Activated T-cell treated with anti-CD3 and anti-CD28 coated beads, Interleukin-2, amount 50 U/mL, for 72 hours (primary cell): ENCODE data around the gene TECTA. TPM values are rescaled to one million over a fixed set of nuclear protein-coding genes. Genes with fewer than 3 reads are reported as not detected.
A peak's percentile ranks its signal among the peaks of the same experiment; 100 is the strongest.
"Not testable (repeated sequence)": the region's sequence is repeated elsewhere in the genome, so short reads cannot be mapped to it uniquely, and the experiment has no call there.

Experiments
- ATAC-seq, 2 donors: fragments of 150-1000 bp; cut with Tn5 transposase; replicated peaks in 1 of 2; 2 replicates each; pipeline ENCODE4 v1.10.0; 2021; ENCODE audit warnings: moderate library complexity in 2 of 2, mild to moderate bottlenecking in 1 of 2
- DNase-seq, 2 donors: peaks; one replicate each; pipeline ENCODE4 v3.0.0; 2021 to 2022; ENCODE audit warnings: mixed read lengths in 1 of 2
- H3K27ac Mint-ChIP-seq: one replicate; pipeline ENCODE4 v1.8.0; 2022; ENCODE audit warnings: mild to moderate bottlenecking, moderate library complexity, mixed read lengths
- H3K27me3 Mint-ChIP-seq: one replicate; pipeline ENCODE4 v1.8.0; 2022; ENCODE audit warnings: low read depth, mixed read lengths
- H3K36me3 Mint-ChIP-seq, 2 donors: one replicate each; pipeline ENCODE4 v1.8.0; 2022; ENCODE audit warnings: mixed read lengths in 2 of 2, mild to moderate bottlenecking in 1 of 2; ENCODE audit not compliant: insufficient read depth in 2 of 2
- H3K4me1 Mint-ChIP-seq: one replicate; pipeline ENCODE4 v1.8.0; 2022; ENCODE audit warnings: low read depth, mixed read lengths
- H3K4me3 Mint-ChIP-seq, 2 donors: one replicate each; pipeline ENCODE4 v1.8.0; 2022; ENCODE audit warnings: mild to moderate bottlenecking in 2 of 2, mixed read lengths in 2 of 2, moderate library complexity in 2 of 2
- H3K9me3 Mint-ChIP-seq, 2 donors: one replicate each; pipeline ENCODE4 v1.8.0; 2022; ENCODE audit warnings: mixed read lengths in 2 of 2
- total RNA-seq, 2 donors: library from RNA; stranded (reverse); gene quantifications; one replicate each; pipeline ENCODE4 v1.2.3, GENCODE V29; 2022

The TECTA gene
- total RNA-seq, 2 donors from 2014 or later: 0.34 to 0.39 TPM

DNA sequence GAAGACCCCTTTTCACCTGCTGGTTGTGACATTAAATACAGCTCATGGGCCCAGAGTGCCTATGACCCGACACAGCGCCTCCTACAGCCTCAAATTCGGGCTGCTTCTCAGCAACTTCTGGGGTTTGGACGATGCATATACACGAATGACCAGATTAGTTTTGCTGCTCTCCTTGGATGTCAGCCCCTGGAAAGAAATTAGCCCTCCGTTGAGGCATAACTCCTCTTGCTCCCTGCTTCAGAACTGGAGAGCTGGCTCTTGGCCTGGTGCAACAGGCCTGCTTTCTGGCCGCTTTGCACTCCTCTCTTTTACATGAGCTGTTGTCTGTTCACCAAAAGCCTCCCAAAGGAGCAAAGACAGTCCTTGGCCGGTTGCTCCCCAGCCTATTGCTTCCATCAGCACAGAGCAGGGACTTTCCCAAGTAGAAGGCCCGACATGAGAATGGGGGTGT lies 3.3 kb downstream of the TECTA start:
- ATAC-seq: no peak
- no peak overlapping the region for H3K27ac Mint-ChIP-seq
- no peaks in the 10 kb centered on the region for H3K9me3 Mint-ChIP-seq
- no peaks in the 10 kb centered on the region for H3K27me3 Mint-ChIP-seq
- no peaks in the 10 kb centered on the region for H3K4me1 Mint-ChIP-seq
- H3K4me3 Mint-ChIP-seq: no peak overlapping the region
- no peaks in the 10 kb centered on the region for H3K36me3 Mint-ChIP-seq
- DNase-seq: no peak

DNA sequence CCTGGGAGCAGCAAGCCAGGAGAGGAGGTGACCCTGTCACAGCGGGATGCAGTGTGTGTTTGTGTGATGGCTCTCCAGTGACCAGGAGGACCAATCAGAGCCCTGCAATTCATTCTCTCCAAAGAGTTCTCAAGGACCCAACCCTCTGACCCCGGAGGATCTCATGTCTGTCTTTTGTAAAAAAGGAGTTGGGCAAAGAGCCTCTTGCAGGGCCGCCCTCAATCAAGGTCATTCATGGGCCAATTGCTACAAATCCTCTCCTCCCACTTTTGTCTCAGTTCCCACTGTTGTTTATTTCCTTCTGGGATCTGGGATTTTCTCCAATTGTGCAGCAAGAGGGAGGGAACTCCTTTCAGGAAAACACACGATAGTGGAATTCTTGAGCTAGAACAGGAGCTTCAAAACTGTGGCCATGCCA lies 4.0 kb downstream of the TECTA start:
- Mint-ChIP-seq H3K4me1 (no peaks in the 10 kb centered on the region), H3K9me3 (no peaks in the 10 kb centered on the region), H3K27ac (no peak overlapping the region), H3K4me3 (no peak overlapping the region), H3K27me3 (no peaks in the 10 kb centered on the region), H3K36me3 (no peaks in the 10 kb centered on the region)
- DNase-seq: no peak
- ATAC-seq: no peak

DNA sequence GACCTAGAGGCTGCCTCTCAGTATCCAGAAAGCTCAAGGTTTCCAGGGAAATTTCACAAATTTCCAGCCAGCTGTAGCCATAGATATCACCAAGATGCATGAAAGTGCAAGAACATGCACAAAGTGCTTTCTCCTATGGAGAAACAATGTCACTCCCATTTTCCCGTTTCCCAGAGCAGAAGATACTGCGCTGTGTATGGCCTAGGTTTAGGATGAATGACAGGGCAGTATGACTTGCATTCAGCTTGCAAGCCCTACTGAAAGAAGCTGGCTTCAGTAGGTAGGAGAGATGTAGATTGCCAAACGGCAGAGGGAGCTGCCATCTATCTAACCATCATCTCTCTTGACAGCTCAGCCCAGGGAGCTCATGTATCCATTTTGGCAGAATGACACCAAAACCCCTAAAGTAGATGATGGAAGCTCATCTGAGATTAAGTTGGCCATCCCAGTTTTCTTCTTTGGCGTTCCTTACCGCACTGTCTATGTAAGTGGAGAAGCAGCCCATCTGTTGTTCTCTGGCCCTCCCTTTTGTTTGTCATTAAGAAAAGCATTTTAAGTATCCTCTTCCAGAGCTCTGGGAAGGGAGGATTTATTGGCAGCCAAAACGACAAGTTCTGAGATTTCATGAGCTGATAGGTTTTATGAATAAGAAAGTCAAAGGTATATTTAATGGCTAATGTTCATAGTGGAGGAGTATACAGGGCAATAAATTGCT lies 4.6 kb downstream of the TECTA start:
- no peak overlapping the region for H3K27ac Mint-ChIP-seq

GRCh38 chr11:121106812-121107211 lies 5.8 kb downstream of the TECTA start:
- H3K4me3 Mint-ChIP-seq: no peak overlapping the region
- no peaks in the 10 kb centered on the region for H3K9me3 Mint-ChIP-seq
- H3K4me1 Mint-ChIP-seq: no peaks in the 10 kb centered on the region
- peak in 1 of 2 donors; percentile 47 for ATAC-seq
- no peaks in the 10 kb centered on the region for H3K27me3 Mint-ChIP-seq
- no peaks in the 10 kb centered on the region for H3K36me3 Mint-ChIP-seq
- H3K27ac Mint-ChIP-seq: no peak overlapping the region
- no peak for DNase-seq

More for the DNA sequence above, 4.6 kb downstream of the TECTA start:
- Mint-ChIP-seq H3K27me3 (no peaks in the 10 kb centered on the region), H3K4me3 (no peak overlapping the region), H3K36me3 (no peaks in the 10 kb centered on the region), H3K9me3 (no peaks in the 10 kb centered on the region), H3K4me1 (no peaks in the 10 kb centered on the region)
- DNase-seq (no peak), ATAC-seq (no peak)

DNA sequence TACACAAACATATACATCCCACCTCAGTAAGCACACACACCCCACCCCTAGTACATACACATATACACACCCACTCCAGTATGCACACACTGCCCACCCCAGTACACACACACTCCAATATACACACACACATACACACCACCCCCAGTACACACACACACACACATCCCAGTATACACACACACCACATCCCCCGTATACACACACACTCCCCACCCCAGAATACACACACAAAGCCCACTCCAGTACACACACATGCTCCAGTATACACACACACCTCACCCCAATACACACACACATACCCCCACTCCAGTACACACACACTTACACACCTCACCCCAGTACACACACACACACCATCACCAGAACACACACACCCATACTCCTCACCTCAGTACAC lies 7.4 kb downstream of the TECTA start:
- Mint-ChIP-seq H3K27me3 (peaks cover 3% of the 10 kb centered on the region), H3K4me3 (no peak overlapping the region), H3K4me1 (no peaks in the 10 kb centered on the region), H3K9me3 (no peaks in the 10 kb centered on the region), H3K36me3 (no peaks in the 10 kb centered on the region), H3K27ac (no peak overlapping the region)
- no peak for DNase-seq
- no peak for ATAC-seq

- no peak for DNase-seq
- ATAC-seq: no peak
- no peak overlapping the region for H3K4me3 Mint-ChIP-seq
- H3K36me3 Mint-ChIP-seq: no peaks in the 10 kb centered on the region
- H3K4me1 Mint-ChIP-seq: no peaks in the 10 kb centered on the region
- peaks cover 6% of the 10 kb centered on the region for H3K27me3 Mint-ChIP-seq
- H3K27ac Mint-ChIP-seq: no peak overlapping the region
- H3K9me3 Mint-ChIP-seq: no peaks in the 10 kb centered on the region
Measured at GRCh38 chr11:121109471-121109870, 8.4 kb downstream of the TECTA start.

- H3K9me3 Mint-ChIP-seq: no peaks in the 10 kb centered on the region
- no peaks in the 10 kb centered on the region for H3K4me1 Mint-ChIP-seq
- no peak overlapping the region for H3K27ac Mint-ChIP-seq
- ATAC-seq (no peak), DNase-seq (no peak)
- H3K27me3 Mint-ChIP-seq: peaks cover 6% of the 10 kb centered on the region
- H3K36me3 Mint-ChIP-seq: no peaks in the 10 kb centered on the region
- H3K4me3 Mint-ChIP-seq: no peak overlapping the region
Measured at GRCh38 chr11:121109916-121110586, 9.0 kb downstream of the TECTA start.

DNA sequence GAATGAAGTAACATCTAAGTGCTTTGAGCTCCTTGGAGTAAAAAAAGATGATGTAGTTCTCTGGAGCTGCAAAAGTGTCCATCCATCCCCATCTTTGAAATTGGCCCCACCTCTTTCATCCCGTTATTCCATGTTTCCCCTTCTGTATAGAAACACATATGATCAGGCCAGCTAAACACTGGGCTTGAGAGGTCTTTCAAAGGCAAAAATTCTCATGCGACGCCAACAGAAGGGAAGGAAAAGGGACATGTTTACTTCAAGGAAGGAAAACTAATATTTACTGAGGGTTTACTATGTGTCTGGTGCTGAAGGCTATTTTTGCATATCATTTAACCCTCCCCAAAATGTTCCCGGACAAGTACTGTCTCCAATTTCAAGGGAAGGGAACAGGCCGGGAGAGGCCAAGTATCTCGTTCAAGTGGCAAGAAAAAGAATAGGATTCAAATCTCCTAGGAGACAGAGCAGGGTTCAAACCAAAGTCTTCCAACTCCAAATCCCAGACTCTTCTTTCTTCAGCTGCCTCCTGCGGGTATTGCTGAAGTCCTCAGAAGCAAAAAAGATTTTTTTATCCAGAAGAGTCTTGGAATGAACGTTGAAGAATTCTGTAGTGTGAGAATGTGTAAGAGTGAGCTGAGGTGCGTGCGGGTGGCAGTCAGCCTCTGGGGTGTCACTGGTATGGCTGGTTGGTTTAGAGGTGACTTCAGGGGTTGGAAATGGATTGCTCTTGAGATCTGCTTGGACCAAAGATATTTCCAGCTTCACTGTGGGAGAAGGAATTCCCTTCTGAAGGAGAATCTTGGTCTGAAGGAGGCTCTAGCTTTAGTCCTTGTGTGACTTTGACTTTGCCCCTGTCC lies 10.1 kb downstream of the TECTA start:
- Mint-ChIP-seq H3K27me3 (peaks cover 6% of the 10 kb centered on the region), H3K4me1 (no peaks in the 10 kb centered on the region), H3K9me3 (no peaks in the 10 kb centered on the region), H3K36me3 (no peaks in the 10 kb centered on the region), H3K27ac (no peak overlapping the region), H3K4me3 (no peak overlapping the region)
- no peak for ATAC-seq
- no peak for DNase-seq

DNA sequence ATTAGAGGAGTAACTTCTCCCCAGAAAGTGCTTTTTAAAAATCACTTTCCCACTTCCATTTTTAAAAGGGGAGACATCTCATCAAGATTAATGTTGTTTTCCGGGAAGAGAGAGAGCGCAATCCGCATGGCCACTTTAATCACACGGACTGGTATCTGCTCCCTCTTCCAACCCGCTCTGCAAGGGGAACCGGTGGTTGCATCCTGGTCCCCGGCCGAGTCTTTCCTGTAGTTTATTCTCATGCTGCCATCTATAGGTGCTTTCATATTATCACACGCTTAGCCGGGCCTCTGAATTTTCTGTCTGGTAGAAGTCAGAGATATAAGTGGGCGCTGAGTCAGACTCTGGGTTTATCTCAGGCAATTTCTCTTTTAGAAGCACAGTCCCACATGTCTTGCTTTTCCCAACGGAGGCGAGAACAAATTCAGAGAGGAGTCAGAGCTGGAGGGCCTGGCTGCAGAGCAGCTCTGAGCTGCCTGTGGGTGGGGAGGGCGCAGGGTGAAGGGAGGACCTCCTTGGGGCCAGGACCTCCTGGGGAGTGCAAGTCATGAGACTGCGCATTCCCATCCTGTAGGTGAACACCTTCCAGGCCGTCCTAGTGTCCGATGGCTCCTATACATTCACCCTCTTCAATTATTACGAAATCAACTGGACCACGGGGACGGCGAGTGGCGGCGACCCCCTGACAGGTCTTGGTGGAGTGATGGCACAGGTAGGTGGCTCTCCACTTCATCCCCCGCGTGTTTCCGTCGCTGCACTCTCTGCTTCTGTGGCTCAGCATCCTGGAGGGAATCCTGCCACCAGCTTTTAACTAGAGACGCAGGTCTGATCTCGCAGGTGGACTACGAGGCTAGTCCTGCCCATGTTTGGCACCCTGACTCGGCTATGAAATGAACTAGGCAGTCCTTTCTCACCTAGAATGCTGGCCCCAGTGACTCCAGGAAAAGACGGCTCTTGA lies 11.7 kb downstream of the TECTA start:
- peak; percentile 60 to 75 for ATAC-seq
- Mint-ChIP-seq H3K27ac (no peak overlapping the region), H3K9me3 (no peaks in the 10 kb centered on the region), H3K4me3 (no peak overlapping the region), H3K36me3 (no peaks in the 10 kb centered on the region), H3K4me1 (no peaks in the 10 kb centered on the region), H3K27me3 (peaks cover 6% of the 10 kb centered on the region)
- peak; percentile 36 to 40 for DNase-seq

DNA sequence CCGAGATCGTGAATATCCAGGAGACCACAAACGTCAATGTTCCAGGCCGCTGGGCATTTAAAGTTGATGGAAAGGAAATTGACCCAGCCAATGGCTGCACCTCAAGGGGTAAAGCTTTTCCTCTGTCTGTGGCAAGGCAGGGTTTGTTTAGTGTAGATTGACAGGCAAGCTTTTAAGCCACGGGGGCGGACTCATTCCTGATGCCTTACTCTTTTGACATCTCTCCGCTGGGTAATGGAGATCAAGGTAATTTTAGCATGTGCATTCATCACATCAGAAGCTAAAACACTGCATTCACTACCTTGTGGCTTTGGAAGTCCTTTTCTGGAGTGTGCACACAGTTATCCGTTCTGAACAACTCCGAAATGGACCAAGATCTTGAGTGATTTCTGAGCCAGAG lies 12.6 kb downstream of the TECTA start:
- no peak for ATAC-seq
- Mint-ChIP-seq H3K36me3 (no peaks in the 10 kb centered on the region), H3K27me3 (peaks cover 6% of the 10 kb centered on the region), H3K27ac (no peak overlapping the region), H3K4me3 (no peak overlapping the region), H3K9me3 (no peaks in the 10 kb centered on the region), H3K4me1 (no peaks in the 10 kb centered on the region)
- DNase-seq: no peak

DNA sequence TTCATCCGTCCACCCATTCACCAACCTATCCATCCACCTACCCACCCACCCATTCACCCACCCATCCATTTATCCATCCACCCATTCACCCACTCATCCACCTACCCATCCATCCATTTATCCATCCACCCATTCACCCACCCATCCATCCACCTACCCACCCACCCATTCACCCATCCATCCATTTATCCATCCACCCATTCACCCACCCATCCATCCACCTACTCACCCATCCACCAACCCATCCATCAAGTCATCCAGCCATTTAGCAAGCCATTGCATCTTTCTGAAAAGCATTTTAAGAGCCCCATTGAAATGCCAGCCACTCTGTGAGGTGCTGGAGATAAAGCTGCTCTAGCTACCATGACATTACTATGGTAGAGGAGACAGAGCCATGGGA lies 14.0 kb downstream of the TECTA start:
- not testable (repeated sequence) for H3K27ac Mint-ChIP-seq, H3K36me3 Mint-ChIP-seq, H3K9me3 Mint-ChIP-seq, ATAC-seq, H3K4me3 Mint-ChIP-seq, DNase-seq, H3K27me3 Mint-ChIP-seq, H3K4me1 Mint-ChIP-seq

DNA sequence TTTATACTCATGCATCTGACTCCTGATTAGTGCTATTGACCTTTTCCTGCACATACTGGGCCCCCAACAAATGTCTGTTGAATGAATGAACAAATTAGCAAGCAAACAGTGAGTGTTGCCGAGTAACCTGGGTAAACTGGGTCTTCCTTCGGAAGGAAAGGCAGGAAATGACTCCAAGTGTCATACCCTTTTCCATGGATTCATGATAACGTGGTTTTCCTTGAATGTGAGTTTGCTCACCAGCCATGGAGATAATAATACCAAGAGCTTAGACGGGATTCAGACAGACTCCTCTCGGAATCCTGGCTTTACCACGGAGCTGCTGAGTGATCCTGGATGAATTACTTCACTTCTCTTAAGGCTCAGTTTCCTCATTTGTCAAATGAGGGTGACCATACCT lies 16.7 kb downstream of the TECTA start:
- Mint-ChIP-seq H3K4me1 (no peaks in the 10 kb centered on the region), H3K27me3 (peaks cover 6% of the 10 kb centered on the region), H3K4me3 (no peak overlapping the region), H3K27ac (no peak overlapping the region), H3K36me3 (no peaks in the 10 kb centered on the region), H3K9me3 (peaks cover 0 to 2% of the 10 kb centered on the region in 2 donors)
- no peak for DNase-seq
- no peak for ATAC-seq
